Embryonic facial prominence (tissue), 1 donor: ENCODE data around the gene SGSH.
"Not testable (repeated sequence)": the region's sequence is repeated elsewhere in the genome, so short reads cannot be mapped to it uniquely, and the experiment has no call there.

Experiments used
- DNase-seq: peaks from one replicate; pipeline ENCODE4 v3.0.0-alpha.2; 2016; ENCODE audit errors: extremely low spot score

SGSH gene

DNA sequence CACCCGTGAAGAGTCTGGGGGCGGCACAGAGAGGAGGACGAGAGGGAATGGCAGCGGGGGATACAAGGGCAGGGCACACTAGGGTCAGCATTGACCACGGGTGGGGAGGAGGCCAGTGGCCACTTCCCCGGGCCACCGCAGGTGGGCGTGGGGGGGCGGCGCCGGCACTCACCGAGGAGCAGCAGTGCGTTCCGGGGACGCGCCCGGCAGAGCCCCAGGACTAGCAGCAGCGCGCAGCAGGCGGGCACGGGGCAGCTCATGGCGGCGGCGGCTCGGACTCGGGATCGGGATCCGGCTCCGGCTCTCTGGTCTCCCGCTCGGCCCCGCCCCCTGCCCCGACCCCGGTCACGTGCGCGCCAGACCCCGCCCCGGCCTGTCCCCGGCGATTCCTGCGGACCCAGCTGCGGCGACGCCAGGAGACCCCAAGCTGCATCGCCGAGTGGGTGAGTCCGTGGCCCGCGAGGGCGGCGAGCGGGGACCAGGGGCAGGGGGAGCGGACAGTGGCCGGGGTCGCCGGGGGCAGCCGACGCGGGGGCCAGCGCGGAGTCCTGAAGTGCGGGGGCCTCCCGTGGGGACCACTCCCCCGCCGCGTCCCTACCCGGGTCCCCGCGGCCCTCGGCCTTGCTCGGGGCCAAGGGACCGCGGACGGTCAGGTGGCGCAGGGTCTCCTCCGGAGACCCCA, at the start of gene SGSH, which contains the start of gene SLC26A11:
Gene SGSH (minus strand): TSS at position 280 of the 682 bp plus-strand sequence. CDS start 20 bp downstream, at position 260.
Gene SLC26A11 (plus strand): TSS at position 374 of the 682 bp plus-strand sequence. CDS start 1,134 bp downstream, outside the sequence.
- DNase-seq, result no peak

DNA sequence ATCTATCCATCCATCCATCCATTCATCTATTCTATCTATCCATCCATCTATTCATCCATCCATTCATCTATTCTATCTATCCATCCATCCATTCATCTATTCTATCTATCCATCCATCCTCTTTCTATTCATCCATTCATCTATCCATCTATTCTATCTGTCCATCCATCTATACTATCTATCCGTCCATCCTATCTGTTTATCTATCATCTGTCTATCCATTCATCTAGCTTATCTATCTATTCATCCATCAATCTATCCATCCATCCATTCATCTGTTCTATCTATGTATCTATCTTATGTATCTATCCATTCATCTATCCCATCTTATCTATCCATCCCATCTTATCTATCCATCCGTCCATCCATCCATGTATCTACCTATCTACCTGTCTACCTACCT, 49.3 kb upstream of the SGSH start:
- DNase-seq, result no peak

DNA sequence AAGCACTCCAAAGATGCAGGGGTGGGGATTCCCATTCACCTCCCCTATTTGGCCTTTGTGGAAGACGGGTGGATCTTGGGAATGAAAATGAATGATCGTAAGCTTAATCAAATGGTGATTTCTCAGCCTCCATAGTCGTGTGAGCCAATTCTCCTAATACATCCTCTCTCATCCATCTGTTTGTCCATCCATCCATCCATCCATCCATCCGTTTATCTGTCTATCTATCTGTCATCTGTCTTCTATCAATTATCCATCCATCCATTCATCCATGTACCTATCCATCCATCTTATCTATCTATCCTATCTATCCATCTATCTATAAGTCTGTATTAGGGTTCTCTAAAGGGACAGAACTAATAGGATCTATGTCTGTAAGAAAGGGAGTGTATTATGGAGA, 48.3 kb upstream of the SGSH start:
- DNase-seq, result no peak

DNA sequence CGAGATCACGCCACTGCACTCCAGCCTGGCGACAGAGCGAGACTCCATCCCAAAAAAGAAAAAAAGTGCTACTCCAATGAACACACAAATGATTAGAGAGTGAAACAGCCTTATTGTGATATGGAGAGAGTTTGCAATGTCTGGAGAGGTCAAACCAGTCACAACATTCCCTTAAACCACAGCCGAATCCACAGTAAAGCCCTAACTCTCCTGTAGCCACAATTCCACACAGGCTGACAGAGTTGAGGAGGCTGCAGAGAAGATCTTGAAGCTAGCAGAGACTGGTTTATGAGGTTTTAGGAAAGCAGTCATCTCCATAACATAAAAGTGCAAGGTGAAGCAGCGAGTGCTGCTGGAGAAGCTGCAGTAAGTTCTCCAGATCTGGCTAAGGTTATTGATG, 47.3 kb upstream of the SGSH start:
- no peak for DNase-seq

DNA sequence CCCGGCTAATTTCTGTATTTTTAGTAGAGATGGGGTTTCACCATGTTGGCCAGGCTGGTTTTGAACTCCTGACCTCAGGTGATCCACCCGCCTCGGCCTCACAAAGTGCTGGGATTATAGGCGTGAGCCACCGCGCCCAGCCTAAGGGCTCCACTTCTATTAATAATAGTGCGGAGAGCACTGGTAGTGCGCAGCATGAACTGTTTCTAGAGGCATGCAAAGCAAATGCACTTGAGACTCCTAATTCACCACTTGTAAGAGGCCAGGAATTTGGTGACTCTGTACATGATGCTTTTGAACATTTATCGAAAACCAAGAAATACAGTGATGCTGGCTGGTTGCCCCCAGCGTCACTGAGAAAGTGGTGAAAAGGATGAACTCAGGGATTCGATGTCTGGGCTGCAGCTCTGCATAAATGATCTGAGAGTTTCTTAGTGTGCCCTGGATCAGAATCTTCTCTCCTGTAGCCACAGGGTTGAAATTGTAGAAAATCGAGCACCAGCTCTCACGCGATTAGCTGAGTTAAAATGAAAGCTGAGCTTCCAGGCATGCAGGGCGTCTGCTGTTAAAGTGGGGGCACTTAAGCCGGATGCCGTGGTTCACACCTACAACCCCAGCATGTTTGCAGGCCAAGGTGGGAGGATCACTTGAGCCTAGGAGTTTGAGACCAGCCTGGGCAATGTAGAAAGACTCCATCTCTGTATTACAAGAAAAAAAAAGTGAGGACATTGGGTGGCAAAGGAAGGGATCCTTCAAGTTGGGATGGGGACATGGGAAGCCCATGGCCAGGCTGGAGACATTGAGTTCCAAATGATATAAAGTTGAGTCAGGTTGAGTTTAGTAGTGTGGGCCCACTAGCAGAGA, 45.3 kb upstream of the SGSH start:
- DNase-seq, result no peak

DNA sequence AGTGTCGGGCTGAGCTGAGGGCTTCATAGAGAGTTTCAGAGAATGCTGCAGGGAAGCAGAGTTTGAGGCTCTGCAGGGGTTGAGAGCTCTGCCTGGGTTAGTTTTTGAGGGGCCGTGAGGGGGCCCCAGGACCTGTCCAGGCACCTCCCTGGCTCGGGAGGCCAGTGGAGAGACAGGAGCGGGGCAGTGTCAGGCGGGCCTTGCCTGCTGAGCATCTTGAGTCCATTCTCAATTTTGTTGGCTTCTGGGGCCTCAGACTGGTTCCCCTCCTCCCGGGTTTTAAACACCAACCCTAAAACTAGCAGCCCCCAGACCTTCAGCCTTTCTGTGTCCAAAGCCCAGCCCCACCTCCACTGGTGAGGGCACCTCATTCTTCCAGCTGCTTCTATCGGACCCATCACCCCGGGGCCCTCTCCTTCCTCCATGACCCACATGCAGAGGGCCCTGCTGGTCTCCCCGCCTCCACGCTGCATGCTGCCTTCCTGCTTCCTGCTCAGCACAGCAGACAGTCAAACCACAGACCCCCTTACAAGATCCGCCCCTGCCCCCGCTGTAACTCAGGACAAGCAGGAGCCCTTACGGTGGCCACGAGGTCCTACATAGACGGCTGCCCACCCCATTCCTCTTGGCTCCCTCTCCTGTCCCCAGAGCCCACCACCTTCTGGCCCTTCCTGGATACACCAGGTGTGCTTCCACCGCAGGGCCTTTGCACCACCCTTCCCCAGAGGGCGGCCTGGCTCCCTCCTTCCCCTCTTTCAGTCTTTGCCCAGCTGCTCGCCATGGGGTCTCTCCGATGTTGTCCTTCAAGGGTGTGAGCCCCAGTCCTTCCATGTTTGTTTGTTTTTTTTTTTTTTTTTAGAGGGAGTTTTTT, 44.3 kb upstream of the SGSH start:
- no peak for DNase-seq

DNA sequence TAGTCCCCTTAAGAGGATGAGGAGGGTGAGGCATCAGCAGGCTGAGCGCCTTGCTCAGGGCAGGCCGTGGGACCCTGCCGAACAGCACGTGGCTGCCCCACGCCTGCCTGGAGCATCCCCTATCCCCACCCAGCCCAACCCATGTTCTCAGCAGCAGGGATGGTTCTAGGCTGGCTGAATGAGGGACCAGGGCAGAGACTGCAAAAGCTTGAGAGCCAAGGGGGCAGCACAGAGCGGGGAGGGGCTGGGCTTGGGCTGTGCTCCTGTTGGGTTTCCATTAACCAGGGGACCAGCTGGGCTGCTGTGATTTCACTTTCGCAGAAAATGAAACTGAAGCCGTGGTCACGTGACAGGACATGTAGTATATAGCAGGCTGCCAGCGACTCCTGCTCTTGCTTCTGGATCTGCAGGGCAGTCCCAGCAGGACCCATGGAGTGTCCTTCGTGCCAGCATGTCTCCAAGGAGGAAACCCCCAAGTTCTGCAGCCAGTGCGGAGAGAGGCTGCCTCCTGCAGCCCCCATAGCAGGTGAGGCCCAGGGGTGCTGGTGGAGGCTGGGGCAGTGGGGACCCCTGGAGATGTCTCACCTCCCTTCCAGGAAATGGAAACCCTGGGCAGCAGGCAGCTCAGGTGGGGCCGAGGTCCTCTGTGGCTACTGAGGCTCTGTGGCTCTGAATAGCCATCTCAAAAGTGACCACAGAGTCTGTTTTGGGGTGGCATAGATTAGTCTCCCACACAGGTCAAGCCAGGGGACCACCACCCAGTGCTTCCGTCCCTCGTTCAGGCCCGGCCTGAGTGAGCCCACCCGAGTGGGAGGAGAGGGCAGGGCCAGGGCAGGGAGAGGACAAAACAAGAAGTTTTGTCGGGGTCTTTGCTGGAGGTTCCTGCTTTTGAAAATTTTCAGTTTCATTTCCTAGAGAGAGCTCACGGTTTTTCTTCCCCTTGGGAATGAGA, 43.4 kb upstream of the SGSH start:
- DNase-seq, result peak; percentile 67

DNA sequence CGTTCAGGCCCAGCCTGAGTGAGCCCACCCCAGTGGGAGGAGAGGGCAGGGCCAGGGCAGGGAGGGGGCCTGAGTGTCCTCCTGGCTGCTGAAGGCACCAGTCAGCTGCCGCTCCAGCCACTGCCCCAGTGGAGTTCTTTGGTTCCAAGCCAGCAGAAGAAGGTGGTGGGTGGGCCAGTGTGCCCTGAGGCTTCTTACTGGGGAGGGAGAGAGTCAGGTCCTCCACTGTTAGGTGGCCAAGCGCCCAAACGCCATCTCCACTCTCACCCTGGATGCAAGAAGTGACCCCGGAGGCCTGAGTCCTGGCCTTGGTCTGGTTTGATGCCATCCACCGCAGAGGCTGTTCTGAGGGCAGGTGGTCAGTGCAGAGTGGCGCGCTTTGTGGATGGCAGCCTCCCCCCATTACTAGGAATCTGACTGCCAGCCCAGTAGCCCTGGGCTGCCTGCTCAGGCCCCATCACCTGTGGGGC, 42.7 kb upstream of the SGSH start:
- DNase-seq, result no peak

DNA sequence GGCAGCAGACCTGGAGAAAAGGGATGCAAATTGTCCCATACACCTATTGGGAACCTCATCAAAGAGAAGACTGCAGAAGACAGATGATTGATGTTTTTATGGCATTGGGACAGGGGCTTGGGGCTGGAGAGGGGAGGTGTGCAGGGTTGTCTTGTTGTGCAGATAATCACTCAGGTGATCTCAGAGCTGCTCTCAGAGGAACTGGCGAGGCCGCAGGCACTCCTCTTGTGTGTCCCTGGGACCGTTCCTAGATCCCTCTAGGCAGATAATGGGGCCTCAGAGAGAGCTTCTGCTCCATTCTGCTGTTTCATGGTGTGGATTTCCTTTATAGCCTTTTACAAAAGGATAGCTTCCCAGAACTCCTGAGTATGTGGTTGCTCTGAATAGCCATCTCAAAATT, 42.2 kb upstream of the SGSH start:
- no peak for DNase-seq

DNA sequence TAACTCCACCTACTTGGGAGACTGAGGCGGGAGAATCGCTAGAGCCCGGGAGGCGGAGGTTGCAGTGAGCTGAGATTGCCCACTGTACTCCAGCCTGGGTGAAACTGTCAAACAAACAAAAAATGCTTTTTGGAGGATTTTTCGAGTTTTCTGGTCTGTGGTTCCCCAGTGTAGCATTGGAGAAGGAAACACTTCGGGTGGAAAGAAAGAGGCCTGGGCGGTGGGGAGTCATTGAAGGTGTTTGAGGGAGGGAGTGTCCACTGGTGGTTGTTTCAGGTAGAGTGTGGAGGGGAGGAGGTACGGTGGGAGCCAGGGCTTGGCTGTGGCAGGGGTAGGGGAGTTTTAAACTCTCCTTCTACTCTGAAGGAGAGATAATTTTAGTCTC, 41.8 kb upstream of the SGSH start:
- no peak for DNase-seq

DNA sequence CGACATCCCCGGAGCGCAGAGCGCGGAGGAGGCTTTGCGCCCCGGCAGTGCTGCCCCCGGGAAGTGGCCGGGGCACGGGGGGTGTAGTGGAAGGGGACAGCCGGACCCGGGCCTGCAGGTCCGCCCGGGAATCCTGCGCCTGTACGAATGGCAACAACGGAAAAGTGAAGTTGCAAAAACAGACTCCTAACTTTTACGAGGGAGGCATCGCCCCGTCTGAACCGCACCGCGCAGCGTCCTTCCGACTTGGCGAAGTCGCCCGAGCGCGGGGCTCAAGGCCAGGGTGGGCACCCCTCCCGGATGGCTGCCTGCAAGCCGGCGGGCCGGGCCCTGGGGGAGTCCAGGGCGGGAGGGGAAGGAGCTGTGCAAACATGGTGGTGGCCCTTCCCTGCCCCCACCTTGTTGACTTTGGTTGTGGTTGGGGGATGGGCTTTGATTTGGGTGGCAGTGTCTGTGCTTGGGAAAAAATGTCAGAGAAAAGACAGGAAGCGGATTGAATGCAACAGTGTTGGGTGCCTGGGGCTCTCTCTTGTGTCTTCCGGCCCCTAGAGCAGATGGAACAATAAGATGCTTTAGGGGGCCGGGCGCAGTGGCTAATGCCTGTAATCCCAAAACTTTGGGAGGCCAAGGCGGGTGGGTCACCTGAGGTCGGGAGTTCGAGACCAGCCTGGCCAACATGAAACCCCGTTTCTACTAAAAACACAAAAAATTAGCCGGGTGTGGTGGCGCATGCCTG, 41.2 kb upstream of the SGSH start:
- DNase-seq, result peak; percentile 26

DNA sequence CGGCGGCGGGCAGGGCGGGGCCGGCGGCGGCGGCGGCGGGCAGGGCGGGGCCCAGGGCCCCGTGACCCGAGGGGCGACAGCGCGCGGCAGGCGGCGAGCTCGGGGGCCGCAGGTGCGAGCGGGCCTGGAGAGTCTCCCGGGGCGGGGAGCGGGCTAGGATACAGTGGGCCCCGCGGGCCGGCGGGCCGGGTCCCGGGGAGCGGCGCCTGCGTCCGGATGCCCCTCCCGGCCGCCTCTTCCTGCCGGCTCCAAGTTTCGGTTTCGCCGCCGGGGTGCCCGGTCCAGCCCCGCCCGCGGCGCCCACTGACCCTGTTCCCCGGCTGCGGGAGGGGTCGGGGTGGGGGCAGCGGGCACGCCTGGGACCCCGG, 40.6 kb upstream of the SGSH start, which contains the start of gene RNF213:
Gene RNF213 (plus strand): TSS at position 62 of the 368 bp plus-strand sequence. CDS start 2,830 bp downstream, outside the sequence.
- DNase-seq, result no peak

DNA sequence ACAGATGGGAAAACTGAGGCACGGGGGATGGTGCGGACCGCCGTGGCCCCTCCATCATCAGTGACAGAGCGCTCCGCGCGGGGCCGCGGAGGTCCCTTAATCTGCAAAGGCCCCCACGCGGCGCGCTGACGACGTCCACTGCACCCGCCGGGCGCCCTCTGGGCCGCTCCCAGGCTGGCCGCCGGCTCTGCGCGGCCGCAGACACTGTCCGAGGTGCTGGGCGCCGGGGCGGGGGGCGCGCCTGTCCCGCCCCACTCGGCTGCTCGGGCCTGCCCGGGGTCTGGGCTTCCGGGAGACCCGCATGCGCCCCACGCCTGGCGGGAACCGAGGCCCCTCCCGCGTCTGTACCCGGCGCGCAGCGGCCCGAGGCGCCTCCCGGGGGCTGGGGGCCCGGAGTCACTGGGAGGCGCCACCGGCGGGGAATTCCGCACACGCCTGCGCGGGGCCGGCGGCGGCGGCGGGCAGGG, 40.0 kb upstream of the SGSH start:
- DNase-seq, result no peak

DNA sequence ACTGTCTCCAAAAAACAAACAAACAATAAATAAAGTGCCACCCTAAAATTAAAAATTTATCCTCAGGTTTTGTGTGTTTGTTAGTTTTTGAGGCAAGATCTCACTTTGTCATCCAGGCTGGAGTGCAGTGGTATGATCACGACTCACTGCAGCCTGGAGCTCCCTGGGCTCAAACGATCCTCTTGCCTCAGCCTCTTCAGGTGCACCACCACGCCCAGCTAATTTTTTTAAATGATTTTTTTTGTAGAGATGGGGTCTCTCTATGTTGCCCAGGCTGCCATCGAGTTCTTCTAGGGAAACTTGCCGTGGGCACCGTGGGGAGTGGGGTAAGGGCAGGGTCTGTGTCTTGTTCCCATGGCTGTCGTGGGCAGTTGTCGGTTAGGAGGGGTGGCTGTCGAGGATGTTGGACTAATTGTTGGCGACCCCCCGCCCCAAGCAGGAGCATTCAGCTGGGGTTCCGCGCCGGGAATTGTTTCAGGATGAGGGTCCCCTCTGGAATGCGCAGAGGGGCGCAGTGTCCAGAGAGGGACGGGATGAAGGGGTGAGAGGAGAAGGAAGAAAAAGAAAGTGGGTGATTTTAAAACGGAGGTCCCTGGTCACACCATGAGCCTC, 39.4 kb upstream of the SGSH start:
- DNase-seq, result no peak

DNA sequence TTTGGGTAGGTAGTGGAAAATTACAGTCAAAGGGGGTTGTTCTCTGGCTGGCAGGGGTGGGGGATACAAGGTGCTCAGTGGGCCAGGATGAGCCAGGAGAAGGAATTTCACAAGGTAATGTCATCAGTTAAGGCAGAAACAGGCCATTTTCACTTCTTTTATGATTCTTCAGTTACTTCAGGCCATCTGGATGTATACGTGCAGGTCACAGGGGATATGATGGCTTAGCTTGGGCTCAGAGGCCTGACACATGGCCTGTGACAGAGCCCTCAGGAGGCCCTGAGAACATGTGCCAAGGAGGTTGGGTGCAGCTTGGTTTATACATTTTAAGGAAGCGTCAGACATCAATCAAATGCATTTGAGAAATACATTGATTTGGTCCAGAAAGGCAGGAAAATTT, 38.2 kb upstream of the SGSH start:
- DNase-seq, result not testable (repeated sequence)

DNA sequence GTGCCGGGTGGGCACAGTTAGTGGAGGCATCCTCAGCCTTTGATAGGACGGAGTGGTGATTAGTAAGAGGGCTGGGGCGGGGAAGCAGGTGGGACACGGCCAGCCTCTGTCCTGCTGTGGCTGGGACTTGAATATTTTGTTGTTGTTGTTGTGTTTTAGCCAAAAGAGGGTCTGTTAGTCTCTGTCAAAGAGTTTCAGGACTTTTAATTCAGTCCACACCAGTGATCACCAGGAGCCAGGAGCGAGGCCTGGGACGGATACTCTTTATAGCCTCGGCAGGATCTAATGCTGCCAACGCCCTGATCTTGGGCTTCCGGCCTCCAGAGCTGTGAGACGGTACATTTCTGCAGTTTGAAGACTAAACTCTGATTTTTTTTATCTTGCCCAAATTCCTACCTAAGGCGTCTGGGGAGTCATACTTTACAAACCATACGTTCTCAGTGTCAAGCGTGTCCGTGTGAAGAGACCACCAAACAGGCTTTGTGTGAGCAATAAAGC, 37.6 kb upstream of the SGSH start:
- no peak for DNase-seq

DNA sequence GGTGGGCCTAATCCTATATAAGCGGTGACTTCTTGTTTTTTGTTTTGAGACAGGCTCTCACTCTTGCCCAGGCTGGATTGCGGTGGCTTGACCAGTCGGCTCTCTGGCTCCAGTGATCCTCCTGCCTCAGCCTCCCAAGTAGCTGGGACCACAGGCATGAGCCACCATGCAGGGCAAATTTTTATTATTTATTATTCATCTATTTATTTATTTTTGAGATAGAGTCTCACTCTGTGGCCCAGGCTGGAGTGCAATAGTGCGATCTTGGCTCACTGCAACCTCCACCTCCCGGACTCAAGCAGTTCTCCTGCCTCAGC, 35.9 kb upstream of the SGSH start:
- DNase-seq, result no peak

DNA sequence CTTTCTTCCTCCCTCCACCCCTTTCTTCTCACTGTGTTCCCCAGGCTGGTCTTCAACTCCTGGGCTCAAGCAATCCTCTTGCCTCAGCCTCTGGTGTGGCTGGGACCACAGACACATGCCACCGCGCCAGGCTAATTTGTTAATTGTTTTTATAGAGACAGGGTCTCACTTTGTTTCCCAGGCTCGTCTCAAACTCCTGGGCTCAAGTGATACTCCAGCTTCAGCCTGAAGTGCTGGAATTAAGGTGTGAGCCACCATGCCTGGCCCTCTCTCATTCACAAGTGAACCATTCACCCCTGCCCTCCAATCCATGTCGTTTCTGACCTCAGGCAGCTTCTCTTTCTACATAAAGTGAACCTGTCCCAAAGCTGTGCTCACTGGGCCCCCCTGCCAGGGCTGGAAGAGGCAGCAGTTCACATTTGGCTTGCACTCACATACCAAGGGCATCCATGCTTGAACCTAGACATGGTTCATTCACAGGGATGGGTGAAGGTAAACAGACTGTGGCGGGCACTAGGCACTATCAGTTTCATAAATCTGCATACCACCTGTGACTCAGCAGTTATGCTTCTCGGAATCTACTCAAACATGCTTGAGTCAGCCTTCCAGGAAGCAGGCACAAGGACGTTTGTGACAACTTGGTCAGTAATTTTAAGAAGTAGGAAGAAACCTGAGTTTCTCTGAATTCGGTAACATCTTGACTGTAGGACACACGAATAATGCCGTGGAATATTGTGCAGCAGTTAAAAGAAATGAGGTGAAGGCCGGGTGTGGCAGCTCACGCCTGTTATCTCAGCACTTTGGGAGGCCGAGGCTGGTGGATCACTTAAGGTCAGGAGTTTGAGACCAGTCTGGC, 34.5 kb upstream of the SGSH start:
- DNase-seq, result no peak
